Measurements from ENCODE around the gene SETD2.

DNA sequence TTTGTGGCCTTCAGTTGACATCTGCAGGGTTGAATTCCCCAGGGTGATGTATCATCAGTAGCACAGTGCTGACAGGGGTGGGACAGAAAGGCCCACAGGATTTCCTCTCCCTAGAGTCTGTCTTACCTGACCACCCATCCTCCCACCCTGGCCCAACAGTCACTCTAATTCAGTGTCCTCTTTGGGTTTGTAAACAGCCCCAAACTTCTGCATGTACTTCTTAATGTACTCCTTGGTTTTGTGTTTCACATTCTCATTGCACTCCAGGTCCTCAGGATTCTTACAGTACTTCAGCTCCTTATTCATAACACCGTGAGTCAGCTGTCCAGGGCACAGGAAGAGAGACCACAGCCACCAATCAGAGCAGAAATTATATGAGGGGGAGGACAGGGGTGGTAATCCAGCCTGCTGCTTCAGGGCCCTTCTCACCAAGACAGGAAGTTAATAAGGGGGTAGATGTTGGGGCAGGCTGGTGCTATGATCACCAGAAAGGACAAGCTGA is 146.9 kb downstream of the SETD2 start:
- TF ChIP-seq, protein P1, sequence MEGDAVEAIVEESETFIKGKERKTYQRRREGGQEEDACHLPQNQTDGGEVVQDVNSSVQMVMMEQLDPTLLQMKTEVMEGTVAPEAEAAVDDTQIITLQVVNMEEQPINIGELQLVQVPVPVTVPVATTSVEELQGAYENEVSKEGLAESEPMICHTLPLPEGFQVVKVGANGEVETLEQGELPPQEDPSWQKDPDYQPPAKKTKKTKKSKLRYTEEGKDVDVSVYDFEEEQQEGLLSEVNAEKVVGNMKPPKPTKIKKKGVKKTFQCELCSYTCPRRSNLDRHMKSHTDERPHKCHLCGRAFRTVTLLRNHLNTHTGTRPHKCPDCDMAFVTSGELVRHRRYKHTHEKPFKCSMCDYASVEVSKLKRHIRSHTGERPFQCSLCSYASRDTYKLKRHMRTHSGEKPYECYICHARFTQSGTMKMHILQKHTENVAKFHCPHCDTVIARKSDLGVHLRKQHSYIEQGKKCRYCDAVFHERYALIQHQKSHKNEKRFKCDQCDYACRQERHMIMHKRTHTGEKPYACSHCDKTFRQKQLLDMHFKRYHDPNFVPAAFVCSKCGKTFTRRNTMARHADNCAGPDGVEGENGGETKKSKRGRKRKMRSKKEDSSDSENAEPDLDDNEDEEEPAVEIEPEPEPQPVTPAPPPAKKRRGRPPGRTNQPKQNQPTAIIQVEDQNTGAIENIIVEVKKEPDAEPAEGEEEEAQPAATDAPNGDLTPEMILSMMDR (IDR thresholded peaks at IDR 0.05 in 8 of 11, conservative IDR thresholded peaks at IDR 0.05 in 3 of 11), result no peak
- no peak for TF ChIP-seq POLR2A (IDR thresholded peaks at IDR 0.05)
- no peak for TF ChIP-seq POLR2AphosphoS5 (IDR thresholded peaks at IDR 0.05)
